Activated naive CD4-positive, alpha-beta T cell treated with anti-CD3 and anti-CD28 coated beads for 36 hours (primary cell): ENCODE results near the gene SCNN1A. TPM values are rescaled to one million over a fixed set of nuclear protein-coding genes. Genes with fewer than 3 reads are reported as not detected.
A peak's percentile ranks its signal among the peaks of the same experiment; 100 is the strongest.

Source experiments
- CTCF ChIA-PET: fragments of 350-600 bp; sonication (Branson Sonifier 250); formaldehyde crosslinking; loops from one replicate; lab custom pipeline; 2021; ENCODE audit warnings: antibody characterized with exemption; lab: Charles Lee
- DNase-seq: peaks from one replicate; pipeline ENCODE4 v3.0.0-alpha.2; 2020
- H3K27ac Mint-ChIP-seq: one replicate; pipeline ENCODE4 v1.8.0; 2021; ENCODE audit warnings: mild to moderate bottlenecking, mixed read lengths
- H3K27me3 Mint-ChIP-seq: one replicate; pipeline ENCODE4 v1.8.0; 2021; ENCODE audit warnings: low read depth, mixed read lengths
- H3K36me3 Mint-ChIP-seq: one replicate; pipeline ENCODE4 v1.8.0; 2021; ENCODE audit warnings: low read depth, mixed read lengths
- H3K4me1 Mint-ChIP-seq: one replicate; pipeline ENCODE4 v1.8.0; 2021; ENCODE audit warnings: low read depth, mixed read lengths
- H3K4me3 Mint-ChIP-seq: one replicate; pipeline ENCODE4 v1.8.0; 2021; ENCODE audit warnings: mild to moderate bottlenecking, moderate library complexity, mixed read lengths
- H3K9me3 Mint-ChIP-seq: one replicate; pipeline ENCODE4 v1.8.0; 2021; ENCODE audit warnings: mixed read lengths
- intact Hi-C: fragments of 100-400 bp; cut with micrococcal nuclease; formaldehyde crosslinking; loops from one replicate; pipeline ENCODE4 v1.15.1; 2023
- total RNA-seq, 2 experiments: library from RNA; stranded (reverse); gene quantifications; one replicate each; pipeline ENCODE4 v1.2.3, GENCODE V29; 2021

SCNN1A gene
- total RNA-seq, 2 experiments from 2014 or later = 0.20 to 0.67 TPM

DNA sequence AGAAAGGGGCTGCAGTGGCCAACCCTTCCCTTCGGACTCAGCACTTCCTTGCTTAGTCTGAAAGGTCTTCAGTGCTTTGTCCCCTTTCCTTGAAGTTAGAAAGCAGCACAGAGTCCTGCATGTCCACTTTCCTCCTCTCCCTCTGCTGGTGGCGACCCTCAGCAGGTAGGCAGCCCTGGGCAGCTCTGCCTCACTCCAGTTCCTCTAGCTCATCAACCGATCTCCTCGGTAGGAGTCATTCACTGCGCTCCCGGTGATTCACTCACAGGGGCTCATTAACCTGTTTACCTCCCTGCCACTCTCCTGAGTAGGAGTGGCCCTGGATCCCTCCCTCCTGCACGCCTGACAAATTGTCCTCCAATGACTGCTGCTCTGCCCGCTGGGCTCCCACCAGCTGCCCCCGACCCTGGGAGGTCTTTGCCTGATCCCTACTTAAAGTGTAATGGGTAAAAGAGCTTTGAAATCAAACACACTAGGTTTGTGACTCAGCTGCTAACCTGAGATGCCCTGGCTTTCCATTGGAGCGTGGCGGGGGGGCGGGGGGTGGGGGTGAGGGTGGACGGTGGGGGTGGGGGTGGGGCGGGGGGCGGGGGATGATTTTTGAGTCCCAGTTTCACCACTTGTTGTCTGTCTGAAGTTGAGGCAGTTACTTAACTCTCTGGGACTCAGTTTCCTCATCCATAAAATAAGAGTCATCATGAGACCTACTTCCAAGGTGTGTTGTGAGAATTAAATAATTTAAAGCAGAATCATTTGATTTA lies 4.2 kb downstream of the SCNN1A start:
- H3K4me3 Mint-ChIP-seq = no peak overlapping the region
- peaks cover 38% of the 10 kb centered on the region for H3K4me1 Mint-ChIP-seq

DNA sequence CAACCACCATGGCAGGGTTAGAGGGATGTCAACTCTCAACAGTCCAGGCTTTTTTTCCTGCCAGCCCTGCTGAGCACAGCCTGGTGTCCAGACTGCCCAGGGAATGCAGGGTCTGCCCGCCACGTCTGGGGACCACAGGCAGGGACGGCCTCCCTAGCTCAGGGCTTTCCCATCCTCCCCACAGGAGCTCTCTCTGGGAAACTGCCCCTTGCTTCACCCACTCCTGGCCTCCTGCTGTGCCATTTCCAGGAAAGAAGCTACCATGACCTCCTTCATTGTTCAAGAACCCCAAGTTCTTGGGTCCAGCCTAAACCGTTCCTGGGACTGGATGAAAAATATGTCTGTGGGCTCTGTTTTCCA lies 4.8 kb downstream of the SCNN1A start:
- Mint-ChIP-seq H3K4me1 (peaks cover 35% of the 10 kb centered on the region), H3K9me3 (no peaks in the 10 kb centered on the region), H3K27ac (no peak overlapping the region), H3K4me3 (no peak overlapping the region), H3K36me3 (no peaks in the 10 kb centered on the region), H3K27me3 (no peaks in the 10 kb centered on the region)
- no peak for DNase-seq
- CTCF ChIA-PET = no interaction called here
- intact Hi-C loops = no loop called here

More for the DNA sequence above, 4.2 kb downstream of the SCNN1A start:
- Mint-ChIP-seq H3K27ac (peak overlapping the region; percentile 76), H3K36me3 (no peaks in the 10 kb centered on the region), H3K27me3 (no peaks in the 10 kb centered on the region), H3K9me3 (no peaks in the 10 kb centered on the region)
- CTCF ChIA-PET = no interaction called here
- peak; percentile 42 for DNase-seq
- intact Hi-C loops = no loop called here

DNA sequence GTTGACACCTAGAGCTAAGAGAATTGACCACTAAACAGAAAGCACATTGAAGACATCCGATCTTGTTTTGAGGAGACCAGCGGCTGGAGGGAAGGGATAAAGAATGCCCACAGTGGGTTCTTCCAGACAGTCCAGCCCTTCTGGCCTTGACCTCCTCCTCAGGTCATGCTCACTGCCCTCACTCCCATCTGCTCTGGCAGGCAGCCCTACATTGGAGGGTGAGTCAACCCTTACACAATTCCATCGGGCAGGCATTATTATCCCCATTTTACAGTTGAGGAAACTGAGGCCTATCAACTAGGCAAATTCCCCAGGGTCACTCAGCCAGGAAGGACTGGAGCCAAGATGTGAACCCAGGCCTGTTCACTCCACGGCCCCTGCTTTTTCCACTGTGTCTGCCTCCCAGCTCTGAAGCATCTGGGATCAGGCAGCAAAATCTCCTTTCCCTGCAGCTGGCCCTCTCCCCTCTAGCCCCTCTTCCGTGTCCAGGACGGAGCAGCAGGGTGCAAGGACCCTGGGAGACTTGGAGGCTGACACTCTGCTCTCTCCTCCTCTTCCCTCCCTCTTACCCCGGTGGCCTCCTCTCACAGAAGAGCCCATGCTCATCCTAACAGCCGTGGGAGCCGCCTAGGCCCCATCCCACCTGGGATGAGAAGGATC lies 5.3 kb downstream of the SCNN1A start:
- H3K4me3 Mint-ChIP-seq = no peak overlapping the region
- H3K27me3 Mint-ChIP-seq = no peaks in the 10 kb centered on the region
- peaks cover 34% of the 10 kb centered on the region for H3K4me1 Mint-ChIP-seq
- H3K27ac Mint-ChIP-seq = no peak overlapping the region
- intact Hi-C loops = no loop called here
- CTCF ChIA-PET = interaction anchor here (0.7 kb wide), 1 partner anchor 207 kb away, joined by 3 read pairs; no protein-coding TSS in a partner anchor
- no peak for DNase-seq
- H3K36me3 Mint-ChIP-seq = no peaks in the 10 kb centered on the region
- no peaks in the 10 kb centered on the region for H3K9me3 Mint-ChIP-seq

DNA sequence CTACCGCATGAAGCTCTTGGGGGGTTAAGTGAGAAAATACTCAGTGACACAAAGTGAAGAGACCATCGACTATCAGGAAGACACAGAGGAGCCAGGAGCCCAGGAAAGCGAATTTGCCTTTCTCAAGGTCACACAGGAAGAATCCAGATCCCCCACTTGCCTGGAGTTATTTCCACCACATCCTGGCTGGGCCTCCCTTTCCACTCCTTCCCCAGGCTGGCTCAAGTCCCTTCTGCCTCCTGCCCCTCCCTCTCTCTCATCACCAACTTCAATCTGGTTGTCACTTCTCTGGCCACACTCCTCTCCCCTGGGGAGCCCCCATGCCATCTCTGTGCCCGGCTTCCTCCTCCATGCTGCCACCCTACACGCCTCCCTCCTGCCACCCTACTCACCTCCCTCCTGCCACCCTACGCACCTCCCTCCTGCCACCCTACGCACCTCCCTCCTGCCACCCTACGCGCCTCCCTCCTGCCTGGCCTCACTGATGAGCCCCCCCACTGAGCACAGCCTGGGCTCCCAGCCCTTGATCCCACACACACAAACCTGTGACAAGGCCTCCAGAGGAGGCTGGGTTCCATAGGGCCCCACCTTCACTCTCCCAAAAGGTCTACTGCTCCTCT lies 6.3 kb downstream of the SCNN1A start:
- Mint-ChIP-seq H3K27ac (no peak overlapping the region), H3K36me3 (no peaks in the 10 kb centered on the region), H3K9me3 (no peaks in the 10 kb centered on the region), H3K4me1 (peaks cover 35% of the 10 kb centered on the region), H3K4me3 (no peak overlapping the region), H3K27me3 (no peaks in the 10 kb centered on the region)
- no peak for DNase-seq
- CTCF ChIA-PET = interaction anchor here (0.7 to 2.7 kb wide), 4 partner anchors 11 to 43 kb away, joined by 4 to 22 read pairs (median 14); no protein-coding TSS in a partner anchor
- intact Hi-C loops = no loop called here

DNA sequence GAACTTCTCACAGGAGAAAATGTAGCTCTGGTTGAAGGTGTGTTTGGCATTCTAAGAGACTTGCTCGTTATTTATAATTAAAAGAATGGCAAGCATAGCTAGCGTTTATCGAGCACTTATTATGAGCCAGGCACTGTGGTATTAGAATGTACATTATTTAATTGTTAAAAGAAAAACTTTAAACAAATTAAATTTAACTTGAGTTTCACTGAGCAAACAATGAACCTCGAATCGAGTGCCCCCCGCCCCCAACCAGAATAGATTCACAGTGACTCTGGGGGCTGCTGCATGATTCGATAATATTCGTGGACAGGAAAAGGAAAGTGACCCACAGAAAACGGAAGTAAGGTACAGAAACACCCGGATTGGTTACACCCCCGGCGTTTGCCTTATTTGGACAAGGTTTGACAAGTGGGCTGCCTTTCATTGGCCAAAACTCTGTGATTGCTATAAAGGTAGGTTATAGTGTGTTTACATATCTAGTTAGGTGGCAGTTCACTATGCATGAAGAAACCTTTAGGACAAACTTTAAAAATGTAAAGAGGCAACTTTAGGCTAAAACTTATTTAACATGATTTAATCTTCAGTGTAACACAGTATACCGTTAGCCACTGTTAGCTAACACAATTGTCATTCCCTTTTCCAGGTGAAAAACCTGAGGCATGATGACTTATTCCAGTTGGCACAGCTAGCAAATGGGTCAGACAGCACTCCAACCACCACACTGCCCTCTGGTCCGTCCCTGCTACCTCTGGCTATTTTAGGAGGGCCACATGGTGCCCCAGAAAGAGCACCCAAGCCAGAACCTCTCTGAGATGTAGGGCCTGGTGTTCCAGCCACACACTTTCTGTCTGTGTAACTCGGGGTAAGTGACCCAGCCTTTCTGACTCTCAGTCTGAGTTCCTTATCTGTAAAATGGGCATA lies 7.1 kb downstream of the SCNN1A start:
- intact Hi-C loops = loop anchor here (1.0 kb wide), 3 partner anchors 28 to 45 kb away; no protein-coding TSS in a partner anchor
- no peaks in the 10 kb centered on the region for H3K9me3 Mint-ChIP-seq
- no peak for DNase-seq
- H3K4me3 Mint-ChIP-seq = no peak overlapping the region
- H3K27ac Mint-ChIP-seq = peak overlapping the region; percentile 41
- peaks cover 34% of the 10 kb centered on the region for H3K4me1 Mint-ChIP-seq
- no peaks in the 10 kb centered on the region for H3K27me3 Mint-ChIP-seq
- no peaks in the 10 kb centered on the region for H3K36me3 Mint-ChIP-seq
- CTCF ChIA-PET = interaction anchor here (0.5 to 2.7 kb wide), 13 partner anchors 9 to 97 kb away, joined by 3 to 22 read pairs (median 4); partner anchors contain the start of gene TNFRSF1A

DNA sequence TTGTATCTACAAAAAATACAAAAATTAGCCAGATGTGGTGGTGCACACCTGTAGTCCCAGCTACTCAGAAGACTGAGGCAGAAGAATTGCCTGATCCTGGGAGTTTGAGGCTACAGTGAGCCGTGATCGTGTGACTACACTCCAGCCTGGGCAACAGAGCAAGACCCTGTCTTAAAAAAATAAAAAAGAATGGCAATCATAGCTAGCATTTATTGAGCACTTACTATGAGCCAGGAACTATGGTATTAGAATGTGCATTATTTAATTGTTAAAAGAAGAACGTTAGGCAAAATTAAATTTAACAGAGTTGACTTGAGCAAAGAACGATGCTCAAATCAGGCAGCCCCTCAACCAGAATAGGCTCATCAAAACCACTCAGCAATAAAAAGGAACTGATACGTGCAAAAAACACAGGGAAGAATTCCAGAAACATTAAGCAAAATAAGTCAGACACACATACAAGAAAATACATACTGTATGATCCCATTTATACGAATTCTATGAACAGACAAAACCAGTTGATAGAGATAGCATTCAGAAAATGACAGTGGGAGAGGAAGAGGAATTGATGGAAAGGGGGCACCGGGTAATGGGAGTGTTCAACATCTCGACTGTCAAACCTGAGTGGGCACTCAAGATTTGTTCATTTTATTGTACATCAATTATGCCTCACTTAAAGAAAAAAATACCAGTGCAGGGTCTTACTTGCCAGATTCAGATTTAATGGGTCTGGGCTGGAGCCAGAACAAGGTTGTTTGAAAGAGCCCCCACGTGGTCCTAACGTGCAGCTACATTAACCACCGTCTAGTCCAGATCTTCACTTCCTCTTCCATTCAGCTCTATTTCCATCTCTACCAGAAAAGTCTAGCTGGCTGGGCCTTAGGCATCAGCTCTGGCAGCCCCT lies 8.0 kb downstream of the SCNN1A start:
- Mint-ChIP-seq H3K9me3 (no peaks in the 10 kb centered on the region), H3K4me1 (peaks cover 29% of the 10 kb centered on the region), H3K27me3 (no peaks in the 10 kb centered on the region), H3K36me3 (no peaks in the 10 kb centered on the region), H3K27ac (no peak overlapping the region), H3K4me3 (no peak overlapping the region)
- peak; percentile 62 for DNase-seq
- intact Hi-C loops = loop anchor here (1.0 kb wide), 3 partner anchors 27 to 44 kb away; no protein-coding TSS in a partner anchor
- CTCF ChIA-PET = interaction anchor here (0.5 to 2.7 kb wide), 16 partner anchors 8 to 98 kb away, joined by 3 to 22 read pairs (median 4); partner anchors contain the start of gene TNFRSF1A

DNA sequence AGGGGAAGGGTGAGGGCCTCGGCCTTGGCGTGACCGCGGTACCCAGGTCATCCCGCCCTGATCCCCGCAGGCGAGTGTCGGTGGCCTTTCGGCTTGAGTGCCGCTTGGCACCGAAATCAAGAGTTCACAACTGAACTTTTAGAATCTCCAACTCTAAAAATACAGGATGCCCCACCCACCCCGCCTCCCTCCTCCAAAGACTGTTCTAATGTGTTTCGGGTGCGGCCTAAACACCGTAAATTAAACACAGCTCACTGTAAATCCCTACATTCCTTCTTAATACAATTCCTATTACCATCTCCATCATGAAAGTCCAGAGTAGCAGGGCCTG lies 11.4 kb downstream of the SCNN1A start:
- H3K4me3 Mint-ChIP-seq = peak overlapping the region; percentile 73

DNA sequence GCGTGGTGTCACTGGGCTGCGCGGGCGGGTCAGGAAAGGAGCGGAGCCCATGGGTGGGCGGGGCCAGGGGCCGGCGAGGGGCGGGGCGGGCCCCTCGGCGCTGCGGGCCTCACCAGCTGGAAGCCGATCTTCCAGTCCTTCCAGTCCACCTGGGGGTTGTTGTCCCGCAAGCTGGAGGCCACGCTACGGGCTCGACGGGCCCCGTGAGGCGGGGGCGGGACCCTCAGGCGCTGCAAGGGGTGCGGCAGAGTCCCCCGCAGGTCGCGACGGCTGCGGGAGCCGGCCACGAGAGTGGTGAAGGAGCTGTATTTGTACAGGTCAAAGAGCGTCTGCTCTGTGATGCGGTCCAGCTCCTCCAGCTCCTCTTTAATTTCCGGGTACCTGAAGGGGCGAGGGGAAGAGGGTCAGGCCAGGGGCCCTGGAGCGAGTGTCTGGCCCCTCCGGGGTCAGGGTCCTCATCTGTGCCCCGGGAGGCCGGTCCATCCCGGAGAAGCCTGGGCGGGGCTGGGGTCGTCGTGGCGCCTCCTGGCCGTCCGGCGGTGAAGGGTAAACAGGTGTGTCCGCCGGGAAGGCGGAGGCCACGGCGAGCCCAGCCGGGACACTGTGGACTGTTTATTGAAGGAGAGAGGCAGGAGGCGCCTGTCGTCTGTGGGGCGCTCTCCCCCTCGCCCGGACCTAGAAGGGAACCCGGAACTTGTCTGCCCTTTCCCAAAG lies 11.9 kb downstream of the SCNN1A start:
- no peaks in the 10 kb centered on the region for H3K9me3 Mint-ChIP-seq
- H3K4me1 Mint-ChIP-seq = peaks cover 36% of the 10 kb centered on the region
- peak overlapping the region; percentile 72 for H3K27ac Mint-ChIP-seq
- no peaks in the 10 kb centered on the region for H3K27me3 Mint-ChIP-seq
- peak overlapping the region; percentile 73 for H3K4me3 Mint-ChIP-seq
- peak; percentile 72 for DNase-seq
- CTCF ChIA-PET = interaction anchor here (1.2 to 2.0 kb wide), 5 partner anchors 18 to 40 kb away, joined by 6 to 18 read pairs (median 7); no protein-coding TSS in a partner anchor
- intact Hi-C loops = loop anchor here (1.0 kb wide), 2 partner anchors 23 to 28 kb away; no protein-coding TSS in a partner anchor
- H3K36me3 Mint-ChIP-seq = no peaks in the 10 kb centered on the region

More for the DNA sequence above, 11.4 kb downstream of the SCNN1A start:
- Mint-ChIP-seq H3K9me3 (no peaks in the 10 kb centered on the region), H3K27ac (peak overlapping the region; percentile 72), H3K27me3 (no peaks in the 10 kb centered on the region), H3K36me3 (no peaks in the 10 kb centered on the region), H3K4me1 (peaks cover 36% of the 10 kb centered on the region)
- CTCF ChIA-PET = interaction anchor here (0.7 to 2.0 kb wide), 7 partner anchors 18 to 508 kb away, joined by 3 to 18 read pairs (median 6); no protein-coding TSS in a partner anchor
- intact Hi-C loops = no loop called here
- peak; percentile 45 for DNase-seq

DNA sequence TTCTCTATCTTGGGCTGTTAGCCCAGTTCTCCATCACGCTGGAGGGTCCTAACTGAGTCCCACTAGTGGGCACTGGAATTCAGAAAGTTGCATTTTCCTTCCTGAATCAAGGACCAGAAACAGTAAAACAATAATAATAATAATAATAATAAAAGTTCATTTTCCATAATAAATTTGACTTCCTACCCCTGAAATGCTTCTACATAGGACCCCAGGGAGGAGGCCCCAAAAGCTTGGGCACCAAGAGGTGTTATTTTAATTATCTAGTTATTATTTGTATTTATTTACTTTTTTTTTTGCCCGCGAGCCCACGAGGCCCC lies 12.4 kb downstream of the SCNN1A start:
- DNase-seq = no peak
- Mint-ChIP-seq H3K4me1 (peaks cover 31% of the 10 kb centered on the region), H3K4me3 (peak overlapping the region; percentile 73), H3K9me3 (no peaks in the 10 kb centered on the region), H3K27ac (no peak overlapping the region), H3K36me3 (no peaks in the 10 kb centered on the region), H3K27me3 (no peaks in the 10 kb centered on the region)
- intact Hi-C loops = loop anchor here (1.0 kb wide), 2 partner anchors 23 to 28 kb away; no protein-coding TSS in a partner anchor
- CTCF ChIA-PET = interaction anchor here (1.2 to 2.0 kb wide), 5 partner anchors 17 to 40 kb away, joined by 6 to 18 read pairs (median 7); no protein-coding TSS in a partner anchor

DNA sequence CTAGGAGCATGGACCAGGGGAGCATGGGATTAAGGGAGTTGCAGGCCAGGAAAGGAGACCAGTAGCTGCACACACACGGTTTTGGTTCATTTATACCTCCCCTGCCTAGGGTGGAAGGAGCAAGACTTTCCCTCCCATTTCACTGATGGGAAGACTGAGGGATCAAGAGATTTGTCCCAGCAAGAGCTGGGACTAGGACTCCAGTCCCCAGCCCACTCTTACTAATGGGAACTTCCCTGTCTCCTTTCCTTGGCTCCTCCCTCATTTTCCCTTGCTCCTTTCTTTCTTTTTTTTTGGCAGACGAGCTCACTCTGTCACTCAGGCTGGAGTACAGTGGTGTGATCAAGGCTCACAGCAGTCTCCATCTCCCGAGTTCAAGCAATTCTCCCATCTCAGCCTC lies 13.0 kb downstream of the SCNN1A start:
- Mint-ChIP-seq H3K4me1 (peaks cover 27% of the 10 kb centered on the region), H3K4me3 (no peak overlapping the region), H3K27ac (no peak overlapping the region), H3K36me3 (no peaks in the 10 kb centered on the region), H3K27me3 (no peaks in the 10 kb centered on the region), H3K9me3 (no peaks in the 10 kb centered on the region)
- intact Hi-C loops = no loop called here
- DNase-seq = no peak
- CTCF ChIA-PET = interaction anchor here (0.7 to 2.0 kb wide), 4 partner anchors 24 to 39 kb away, joined by 3 to 18 read pairs (median 6); no protein-coding TSS in a partner anchor
